Rectal smooth muscle tissue (tissue), 1 donor: Measurements from ENCODE around the gene MYO1B.

Source experiments
- H3K27ac ChIP-seq: one replicate; pipeline ENCODE4 v1.7.0; 2013; ENCODE audit warnings: low read depth, low read length, inconsistent platforms
- H3K27me3 ChIP-seq: one replicate; pipeline ENCODE4 v1.7.0; 2013; ENCODE audit warnings: low read length; ENCODE audit not compliant: control insufficient read depth, insufficient read depth
- H3K36me3 ChIP-seq: one replicate; pipeline ENCODE4 v1.7.0; 2013; ENCODE audit warnings: low read length; ENCODE audit not compliant: control insufficient read depth, insufficient read depth
- H3K4me1 ChIP-seq: one replicate; pipeline ENCODE4 v1.7.0; 2013; ENCODE audit warnings: low read length; ENCODE audit not compliant: control insufficient read depth, insufficient read depth
- H3K4me3 ChIP-seq: one replicate; pipeline ENCODE4 v1.7.0; 2013; ENCODE audit warnings: low read length
- H3K9ac ChIP-seq: one replicate; pipeline ENCODE4 v1.7.0; 2013; ENCODE audit warnings: low read length

The MYO1B gene

GRCh38 chr2:191311156-191311555, 66.0 kb downstream of the MYO1B start:
- H3K36me3 ChIP-seq: no peaks in the 10 kb centered on the region
- H3K4me1 ChIP-seq: no peaks in the 10 kb centered on the region
- H3K27me3 ChIP-seq: no peaks in the 10 kb centered on the region
- no peak overlapping the region for H3K4me3 ChIP-seq
- no peak overlapping the region for H3K9ac ChIP-seq
- no peak overlapping the region for H3K27ac ChIP-seq

GRCh38 chr2:191311627-191312026, 66.4 kb downstream of the MYO1B start:
- no peak overlapping the region for H3K27ac ChIP-seq
- no peaks in the 10 kb centered on the region for H3K4me1 ChIP-seq
- H3K36me3 ChIP-seq: no peaks in the 10 kb centered on the region
- H3K27me3 ChIP-seq: no peaks in the 10 kb centered on the region
- no peak overlapping the region for H3K9ac ChIP-seq
- H3K4me3 ChIP-seq: no peak overlapping the region

GRCh38 chr2:191312163-191312562, 67.0 kb downstream of the MYO1B start:
- H3K4me1 ChIP-seq: no peaks in the 10 kb centered on the region
- no peak overlapping the region for H3K4me3 ChIP-seq
- no peak overlapping the region for H3K27ac ChIP-seq
- no peaks in the 10 kb centered on the region for H3K36me3 ChIP-seq
- H3K27me3 ChIP-seq: no peaks in the 10 kb centered on the region
- H3K9ac ChIP-seq: no peak overlapping the region

- H3K9ac ChIP-seq: no peak overlapping the region
- no peak overlapping the region for H3K27ac ChIP-seq
- no peaks in the 10 kb centered on the region for H3K36me3 ChIP-seq
- H3K4me3 ChIP-seq: no peak overlapping the region
- no peaks in the 10 kb centered on the region for H3K27me3 ChIP-seq
- no peaks in the 10 kb centered on the region for H3K4me1 ChIP-seq
These were observed 67.5 kb downstream of the MYO1B start for GRCh38 chr2:191312662-191313061.

- no peak overlapping the region for H3K4me3 ChIP-seq
- H3K27ac ChIP-seq: no peak overlapping the region
- H3K27me3 ChIP-seq: no peaks in the 10 kb centered on the region
- no peaks in the 10 kb centered on the region for H3K36me3 ChIP-seq
- no peak overlapping the region for H3K9ac ChIP-seq
- no peaks in the 10 kb centered on the region for H3K4me1 ChIP-seq
These were observed 69.6 kb downstream of the MYO1B start for GRCh38 chr2:191314697-191315364.

- Histone ChIP-seq H3K27ac (no peak overlapping the region), H3K4me3 (no peak overlapping the region), H3K27me3 (no peaks in the 10 kb centered on the region), H3K4me1 (no peaks in the 10 kb centered on the region), H3K36me3 (no peaks in the 10 kb centered on the region), H3K9ac (no peak overlapping the region)
These were observed 70.2 kb downstream of the MYO1B start for GRCh38 chr2:191315365-191315752.

GRCh38 chr2:191316246-191316994, 71.2 kb downstream of the MYO1B start:
- no peak overlapping the region for H3K27ac ChIP-seq

GRCh38 chr2:191318037-191318728, 73.0 kb downstream of the MYO1B start:
- Histone ChIP-seq H3K4me3 (no peak overlapping the region), H3K9ac (no peak overlapping the region), H3K36me3 (no peaks in the 10 kb centered on the region), H3K4me1 (no peaks in the 10 kb centered on the region), H3K27me3 (no peaks in the 10 kb centered on the region), H3K27ac (no peak overlapping the region)

More at GRCh38 chr2:191316246-191316994, 71.2 kb downstream of the MYO1B start:
- Histone ChIP-seq H3K27me3 (no peaks in the 10 kb centered on the region), H3K4me3 (no peak overlapping the region), H3K4me1 (no peaks in the 10 kb centered on the region), H3K9ac (no peak overlapping the region), H3K36me3 (no peaks in the 10 kb centered on the region)

GRCh38 chr2:191318729-191319078, 73.5 kb downstream of the MYO1B start:
- H3K27ac ChIP-seq: no peak overlapping the region
- H3K27me3 ChIP-seq: no peaks in the 10 kb centered on the region
- no peak overlapping the region for H3K4me3 ChIP-seq
- H3K36me3 ChIP-seq: no peaks in the 10 kb centered on the region
- H3K9ac ChIP-seq: no peak overlapping the region
- H3K4me1 ChIP-seq: no peaks in the 10 kb centered on the region

GRCh38 chr2:191319186-191319585, 74.0 kb downstream of the MYO1B start:
- H3K36me3 ChIP-seq: no peaks in the 10 kb centered on the region
- H3K9ac ChIP-seq: no peak overlapping the region
- H3K27ac ChIP-seq: no peak overlapping the region

GRCh38 chr2:191320881-191321280, 75.7 kb downstream of the MYO1B start:
- Histone ChIP-seq H3K9ac (no peak overlapping the region), H3K4me1 (no peaks in the 10 kb centered on the region), H3K36me3 (no peaks in the 10 kb centered on the region), H3K4me3 (no peak overlapping the region), H3K27me3 (no peaks in the 10 kb centered on the region), H3K27ac (no peak overlapping the region)

More at GRCh38 chr2:191319186-191319585, 74.0 kb downstream of the MYO1B start:
- Histone ChIP-seq H3K4me1 (no peaks in the 10 kb centered on the region), H3K27me3 (no peaks in the 10 kb centered on the region), H3K4me3 (no peak overlapping the region)

GRCh38 chr2:191321861-191322662, 76.9 kb downstream of the MYO1B start:
- Histone ChIP-seq H3K27me3 (no peaks in the 10 kb centered on the region), H3K27ac (no peak overlapping the region), H3K36me3 (no peaks in the 10 kb centered on the region), H3K9ac (no peak overlapping the region), H3K4me3 (no peak overlapping the region), H3K4me1 (no peaks in the 10 kb centered on the region)
